ENCODE measurements around the gene CNOT10.
"Not testable (repeated sequence)": the region's sequence is repeated elsewhere in the genome, so short reads cannot be mapped to it uniquely, and the experiment has no call there.

The CNOT10 gene

DNA sequence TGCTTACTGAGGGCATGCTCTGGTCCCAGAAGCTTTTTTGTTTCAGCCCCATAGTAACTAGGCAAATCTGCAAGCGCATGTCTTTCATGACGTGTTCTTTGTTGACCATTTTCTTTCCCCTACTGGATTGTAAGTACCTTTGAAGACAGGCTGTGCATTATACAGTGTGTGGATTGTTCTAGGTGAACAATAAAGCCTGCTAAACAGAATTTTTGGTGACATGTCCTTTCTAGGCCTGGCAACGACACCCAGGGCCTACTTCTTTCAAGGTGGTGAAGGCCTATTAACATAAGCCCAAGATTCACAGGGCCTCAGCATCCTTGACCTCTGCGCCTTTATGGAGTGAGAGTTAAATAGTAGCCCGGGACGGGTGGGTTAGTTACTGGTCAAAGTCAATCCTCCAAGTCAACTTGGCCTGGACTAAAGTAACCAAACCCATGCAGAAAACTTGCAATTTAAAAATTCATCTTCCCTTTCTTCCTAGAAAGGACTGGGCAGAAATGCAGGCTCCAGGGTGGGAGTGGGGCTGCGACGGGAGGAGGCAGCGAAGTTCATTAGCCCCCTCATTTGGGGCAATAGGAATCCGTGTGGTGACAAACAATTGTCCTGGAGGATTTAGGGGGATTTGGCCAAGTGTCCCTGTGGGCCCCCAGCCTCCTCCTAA is 95.2 kb downstream of the CNOT10 start:
- TF ChIP-seq POLR2A (IDR thresholded peaks at IDR 0.05; ENCODE audit: extremely low read depth, insufficient read length) (no peak), MYC (IDR thresholded peaks at IDR 0.05; ENCODE audit: low read depth, low read length) (no peak)
- TF ChIP-seq, protein P1, sequence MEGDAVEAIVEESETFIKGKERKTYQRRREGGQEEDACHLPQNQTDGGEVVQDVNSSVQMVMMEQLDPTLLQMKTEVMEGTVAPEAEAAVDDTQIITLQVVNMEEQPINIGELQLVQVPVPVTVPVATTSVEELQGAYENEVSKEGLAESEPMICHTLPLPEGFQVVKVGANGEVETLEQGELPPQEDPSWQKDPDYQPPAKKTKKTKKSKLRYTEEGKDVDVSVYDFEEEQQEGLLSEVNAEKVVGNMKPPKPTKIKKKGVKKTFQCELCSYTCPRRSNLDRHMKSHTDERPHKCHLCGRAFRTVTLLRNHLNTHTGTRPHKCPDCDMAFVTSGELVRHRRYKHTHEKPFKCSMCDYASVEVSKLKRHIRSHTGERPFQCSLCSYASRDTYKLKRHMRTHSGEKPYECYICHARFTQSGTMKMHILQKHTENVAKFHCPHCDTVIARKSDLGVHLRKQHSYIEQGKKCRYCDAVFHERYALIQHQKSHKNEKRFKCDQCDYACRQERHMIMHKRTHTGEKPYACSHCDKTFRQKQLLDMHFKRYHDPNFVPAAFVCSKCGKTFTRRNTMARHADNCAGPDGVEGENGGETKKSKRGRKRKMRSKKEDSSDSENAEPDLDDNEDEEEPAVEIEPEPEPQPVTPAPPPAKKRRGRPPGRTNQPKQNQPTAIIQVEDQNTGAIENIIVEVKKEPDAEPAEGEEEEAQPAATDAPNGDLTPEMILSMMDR (IDR thresholded peaks at IDR 0.05; ENCODE audit: low read depth, low read length), result no peak
- TF ChIP-seq, protein P2, sequence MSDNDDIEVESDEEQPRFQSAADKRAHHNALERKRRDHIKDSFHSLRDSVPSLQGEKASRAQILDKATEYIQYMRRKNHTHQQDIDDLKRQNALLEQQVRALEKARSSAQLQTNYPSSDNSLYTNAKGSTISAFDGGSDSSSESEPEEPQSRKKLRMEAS (IDR thresholded peaks at IDR 0.05; ENCODE audit: low read depth, low read length), result no peak
- no peak overlapping the region for H3K4me3 ChIP-seq (ENCODE audit: low read depth, low read length)
- DNase-seq (ENCODE audit: low read depth), result no peak

DNA sequence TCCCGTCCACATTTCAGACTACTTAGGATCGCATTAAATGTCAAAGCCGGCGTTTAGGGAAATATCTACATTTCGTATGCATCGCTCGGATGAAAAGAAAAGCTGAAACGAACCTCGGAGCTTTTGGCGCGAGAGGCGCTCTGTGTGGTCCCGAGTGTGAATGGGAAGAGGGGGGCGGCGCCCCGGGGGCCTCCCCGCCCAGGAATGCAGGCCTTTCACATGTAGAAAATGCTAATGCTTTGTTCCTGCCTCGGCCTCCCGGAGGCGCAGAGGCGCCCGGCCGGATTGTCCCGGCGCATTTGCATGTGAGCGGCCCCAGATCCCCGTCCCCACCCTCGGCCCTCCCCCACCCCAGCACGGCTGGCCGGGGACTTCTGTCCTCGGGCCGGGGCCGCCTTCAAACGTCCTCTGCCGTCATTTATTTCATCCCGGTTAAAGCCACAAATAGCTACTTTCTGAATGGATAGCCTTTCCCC is 95.8 kb downstream of the CNOT10 start:
- TF ChIP-seq, protein P2 (IDR thresholded peaks at IDR 0.05; ENCODE audit: low read depth, low read length), result no peak
- TF ChIP-seq POLR2A (IDR thresholded peaks at IDR 0.05; ENCODE audit: extremely low read depth, insufficient read length) (no peak), MYC (IDR thresholded peaks at IDR 0.05; ENCODE audit: low read depth, low read length) (no peak)
- H3K4me3 ChIP-seq (ENCODE audit: low read depth, low read length), result peak overlapping the region; percentile 65
- peak; percentile 73 for DNase-seq (ENCODE audit: low read depth)

DNA sequence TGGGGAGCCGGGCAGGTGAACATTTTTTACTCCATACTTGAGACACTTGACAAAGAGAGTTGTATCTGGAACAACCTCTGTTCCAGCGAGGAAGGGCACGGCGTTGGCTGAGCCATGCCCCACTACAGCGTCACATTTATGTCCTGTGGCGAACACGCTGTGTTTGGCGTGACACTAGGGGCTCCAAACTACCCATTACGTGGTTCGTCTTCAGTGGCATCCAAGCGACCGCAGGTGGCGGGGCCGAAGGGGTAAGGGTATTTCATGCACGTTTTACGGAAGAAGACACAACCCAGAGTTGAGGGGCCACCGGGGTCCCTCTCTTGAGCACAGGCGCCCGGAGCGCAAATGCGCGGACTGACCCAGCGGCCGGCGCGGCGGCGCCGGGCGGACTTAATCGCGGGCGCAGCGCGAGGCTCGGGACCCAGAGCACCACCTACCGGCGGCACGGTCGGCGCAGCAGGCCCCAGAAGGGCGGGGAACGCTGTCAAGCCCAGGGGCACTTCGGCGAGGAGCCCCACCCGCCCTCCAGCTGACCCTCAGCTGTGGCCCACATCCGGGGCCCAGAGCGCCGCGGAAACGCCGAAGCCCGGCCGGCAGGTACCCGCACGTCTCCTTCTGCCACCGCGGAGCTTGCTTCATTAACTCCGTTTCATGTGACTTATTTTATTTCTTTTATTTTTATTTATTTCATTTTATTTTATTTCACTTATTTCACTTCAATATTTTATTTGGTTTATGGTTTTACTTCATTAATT is 96.4 kb downstream of the CNOT10 start:
- peak overlapping the region; percentile 65 for H3K4me3 ChIP-seq (ENCODE audit: low read depth, low read length)
- TF ChIP-seq, protein P1 (IDR thresholded peaks at IDR 0.05; ENCODE audit: low read depth, low read length), result peak; percentile 75
- peak; percentile 64 for TF ChIP-seq MYC (IDR thresholded peaks at IDR 0.05; ENCODE audit: low read depth, low read length)
- no peak for TF ChIP-seq POLR2A (IDR thresholded peaks at IDR 0.05; ENCODE audit: extremely low read depth, insufficient read length)
- TF ChIP-seq, protein P2 (IDR thresholded peaks at IDR 0.05; ENCODE audit: low read depth, low read length), result peak; percentile 76
- DNase-seq (ENCODE audit: low read depth), result peak; percentile 93

DNA sequence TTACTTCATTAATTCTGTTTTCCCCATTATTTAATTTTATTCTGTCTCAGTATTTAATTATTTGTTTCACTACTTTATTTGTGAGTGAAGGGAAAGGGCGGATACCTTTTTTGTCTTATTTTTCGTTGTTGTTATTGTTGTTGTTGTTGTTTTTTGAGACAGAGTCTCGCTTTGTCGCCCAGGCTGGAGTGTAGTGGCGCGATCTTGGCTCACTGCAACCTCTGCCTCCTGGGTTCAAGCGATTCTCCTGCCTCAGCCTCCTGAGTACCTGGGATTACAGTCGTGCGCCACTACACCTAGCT is 96.9 kb downstream of the CNOT10 start:
- not testable (repeated sequence) for DNase-seq (ENCODE audit: low read depth); H3K4me3 ChIP-seq (ENCODE audit: low read depth, low read length)

- TF ChIP-seq MYC (IDR thresholded peaks at IDR 0.05; ENCODE audit: low read depth, low read length), result no peak
- no peak for TF ChIP-seq POLR2A (IDR thresholded peaks at IDR 0.05; ENCODE audit: extremely low read depth, insufficient read length)
- TF ChIP-seq, protein P2 (IDR thresholded peaks at IDR 0.05; ENCODE audit: low read depth, low read length), result no peak
- TF ChIP-seq, protein P1 (IDR thresholded peaks at IDR 0.05; ENCODE audit: low read depth, low read length), result no peak
- peak; percentile 45 for DNase-seq (ENCODE audit: low read depth)
- H3K4me3 ChIP-seq (ENCODE audit: low read depth, low read length), result no peak overlapping the region
Measured at GRCh38 chr3:32782407-32782806, 97.4 kb downstream of the CNOT10 start.

DNA sequence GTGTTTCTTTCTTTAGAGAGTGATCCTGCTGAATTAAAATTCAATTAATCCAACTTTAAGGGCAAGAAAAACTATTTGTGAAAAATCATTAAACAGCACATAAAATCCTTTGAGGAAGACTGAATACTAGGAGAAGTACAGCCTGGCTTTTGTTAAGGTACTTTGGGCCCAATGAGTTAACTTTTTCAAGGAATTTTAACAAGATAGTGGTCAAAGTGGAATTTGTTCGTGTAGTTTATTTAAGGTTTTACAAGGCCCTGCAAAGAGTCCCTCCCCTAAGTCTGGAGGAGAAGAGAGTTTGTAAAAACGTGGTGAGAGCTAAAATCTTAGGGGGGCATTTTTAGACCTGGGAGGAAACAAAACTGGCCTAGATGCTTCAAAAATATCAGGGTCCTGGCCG is 106.8 kb downstream of the CNOT10 start:
- TF ChIP-seq, protein P2 (IDR thresholded peaks at IDR 0.05; ENCODE audit: low read depth, low read length), result no peak
- TF ChIP-seq, protein P1 (IDR thresholded peaks at IDR 0.05; ENCODE audit: low read depth, low read length), result no peak
- no peak for TF ChIP-seq MYC (IDR thresholded peaks at IDR 0.05; ENCODE audit: low read depth, low read length)
- no peak for TF ChIP-seq POLR2A (IDR thresholded peaks at IDR 0.05; ENCODE audit: extremely low read depth, insufficient read length)
- no peak overlapping the region for H3K4me3 ChIP-seq (ENCODE audit: low read depth, low read length)
- DNase-seq (ENCODE audit: low read depth), result no peak

All from NB4 (cell line).